ENCODE measurements around the gene SLC8A3. TPM values are rescaled to one million over a fixed set of nuclear protein-coding genes. Genes with fewer than 3 reads are reported as not detected.

SLC8A3 gene
- total RNA-seq, 2 donors from 2014 or later: 0.49 to 0.95 TPM

DNA sequence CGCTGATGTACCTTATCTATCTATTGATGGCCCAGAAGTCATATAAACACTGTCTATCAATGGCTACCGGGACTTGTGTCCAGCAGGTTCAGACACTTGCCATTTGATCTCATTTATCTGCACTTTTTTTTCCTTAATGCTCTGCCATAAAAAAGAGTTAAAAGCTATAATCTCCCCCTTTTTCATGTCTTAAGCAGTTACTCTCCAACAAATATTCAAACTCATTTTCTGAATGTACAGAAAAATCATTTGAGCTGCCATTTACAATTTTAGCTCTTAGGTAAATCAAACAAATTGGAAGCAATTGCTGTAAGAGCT lies 101.4 kb downstream of the SLC8A3 start:
- no peak for ATAC-seq (ENCODE audit: insufficient number of reproducible peaks, low FRiP score, low read depth)
- DNase-seq (ENCODE audit: low spot score): no peak
- no peak for TF ChIP-seq CTCF (IDR thresholded peaks at IDR 0.05)
- Histone ChIP-seq H3K27me3 (replicated peaks; ENCODE audit: insufficient read depth) (no peaks in the 10 kb centered on the region), H3K27ac (no peak overlapping the region), H3K36me3 (no peaks in the 10 kb centered on the region), H3K4me1 (ENCODE audit: control insufficient read depth in 1 of 2, low read depth in 2 of 2) (no peaks in the 10 kb centered on the region), H3K4me3 (no peak overlapping the region), H3K9me3 (no peaks in the 10 kb centered on the region)

GRCh38 chr14:70086685-70087379 lies 101.9 kb downstream of the SLC8A3 start:
- ATAC-seq (ENCODE audit: insufficient number of reproducible peaks, low FRiP score, low read depth) (no peak), DNase-seq (ENCODE audit: low spot score) (no peak)
- Histone ChIP-seq H3K36me3 (no peaks in the 10 kb centered on the region), H3K9me3 (no peaks in the 10 kb centered on the region), H3K27ac (no peak overlapping the region), H3K27me3 (replicated peaks; ENCODE audit: insufficient read depth) (no peaks in the 10 kb centered on the region), H3K4me3 (no peak overlapping the region), H3K4me1 (ENCODE audit: control insufficient read depth in 1 of 2, low read depth in 2 of 2) (no peaks in the 10 kb centered on the region)
- no peak for TF ChIP-seq CTCF (IDR thresholded peaks at IDR 0.05)

DNA sequence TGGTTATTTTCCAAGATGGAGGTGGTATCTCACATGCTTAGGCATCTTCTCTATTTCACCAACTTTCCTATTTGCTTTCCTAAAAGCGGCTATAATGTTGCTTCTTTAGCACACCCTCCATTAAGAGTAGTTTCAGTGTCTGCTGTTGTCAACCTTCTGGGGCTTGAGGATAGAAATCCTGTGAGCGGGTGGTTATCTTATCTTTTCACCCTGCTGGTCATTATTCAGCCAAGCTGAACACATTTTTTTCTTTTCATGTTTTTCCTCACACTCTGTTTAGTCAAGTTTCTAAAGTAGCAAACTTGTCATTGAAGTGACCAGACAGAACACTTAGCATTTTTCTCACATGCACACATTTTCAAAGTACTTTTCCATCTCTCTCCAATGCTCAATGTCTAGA lies 104.5 kb downstream of the SLC8A3 start:
- no peak for ATAC-seq (ENCODE audit: insufficient number of reproducible peaks, low FRiP score, low read depth)
- Histone ChIP-seq H3K4me1 (ENCODE audit: control insufficient read depth in 1 of 2, low read depth in 2 of 2) (no peaks in the 10 kb centered on the region), H3K9me3 (no peaks in the 10 kb centered on the region), H3K4me3 (no peak overlapping the region), H3K27ac (no peak overlapping the region), H3K36me3 (no peaks in the 10 kb centered on the region), H3K27me3 (replicated peaks; ENCODE audit: insufficient read depth) (no peaks in the 10 kb centered on the region)
- no peak for TF ChIP-seq CTCF (IDR thresholded peaks at IDR 0.05)
- DNase-seq (ENCODE audit: low spot score): no peak

DNA sequence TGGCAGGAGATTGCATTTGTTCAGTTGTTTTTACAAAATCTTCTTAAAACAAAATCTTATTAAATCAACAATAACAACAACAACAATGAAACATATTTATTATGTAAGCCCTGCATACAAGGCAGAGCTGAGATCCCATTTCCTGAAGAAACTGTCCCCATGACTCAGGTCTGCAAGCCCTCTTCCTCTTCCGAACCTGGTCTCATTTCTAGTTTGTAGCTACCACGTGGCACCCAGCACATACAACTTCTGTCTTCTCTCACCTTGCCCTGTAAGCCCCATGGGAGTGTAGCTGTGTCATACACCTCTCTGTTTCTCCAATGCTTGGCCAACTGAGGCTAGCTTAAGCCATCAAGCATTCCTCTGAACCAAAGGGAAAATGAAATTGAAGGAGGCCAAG lies 106.4 kb downstream of the SLC8A3 start:
- no peak overlapping the region for H3K27ac ChIP-seq
- ATAC-seq (ENCODE audit: insufficient number of reproducible peaks, low FRiP score, low read depth) (no peak), DNase-seq (ENCODE audit: low spot score) (no peak)
- no peaks in the 10 kb centered on the region for H3K4me1 ChIP-seq (ENCODE audit: control insufficient read depth in 1 of 2, low read depth in 2 of 2)
- no peaks in the 10 kb centered on the region for H3K9me3 ChIP-seq
- no peaks in the 10 kb centered on the region for H3K27me3 ChIP-seq (replicated peaks; ENCODE audit: insufficient read depth)
- no peaks in the 10 kb centered on the region for H3K36me3 ChIP-seq
- TF ChIP-seq CTCF (IDR thresholded peaks at IDR 0.05): no peak
- H3K4me3 ChIP-seq: no peak overlapping the region

DNA sequence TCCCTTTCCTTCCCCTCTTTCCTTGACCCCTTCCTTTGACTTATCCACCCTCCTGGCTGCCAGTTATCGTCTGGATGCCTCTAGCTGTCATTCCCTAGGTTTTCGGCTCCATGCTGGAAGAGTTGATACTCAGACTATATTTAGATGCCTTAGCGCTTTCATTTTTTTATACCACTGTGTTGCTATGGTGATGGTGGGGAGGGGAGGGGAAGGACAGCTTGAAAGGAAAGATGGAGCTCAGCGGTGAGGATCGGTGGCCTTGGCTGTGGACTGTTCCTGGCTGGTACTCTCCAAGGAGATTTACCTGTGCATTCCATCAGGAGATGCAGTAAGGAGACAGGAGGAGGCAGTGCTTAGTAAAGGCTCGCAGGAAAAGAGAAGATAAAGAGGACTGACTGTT lies 108.7 kb downstream of the SLC8A3 start:
- no peak for TF ChIP-seq CTCF (IDR thresholded peaks at IDR 0.05)

More for the DNA sequence above, 108.7 kb downstream of the SLC8A3 start:
- DNase-seq (ENCODE audit: low spot score) (no peak), ATAC-seq (ENCODE audit: insufficient number of reproducible peaks, low FRiP score, low read depth) (no peak)
- no peak overlapping the region for H3K4me3 ChIP-seq
- H3K27ac ChIP-seq: no peak overlapping the region
- no peaks in the 10 kb centered on the region for H3K4me1 ChIP-seq (ENCODE audit: control insufficient read depth in 1 of 2, low read depth in 2 of 2)
- H3K36me3 ChIP-seq: no peaks in the 10 kb centered on the region
- H3K27me3 ChIP-seq (replicated peaks; ENCODE audit: insufficient read depth): no peaks in the 10 kb centered on the region
- no peaks in the 10 kb centered on the region for H3K9me3 ChIP-seq

All from thoracic aorta (tissue), 2 donors.